OCI-LY3 (cell line): ENCODE data around the gene RSPO1.

Source experiments
- H2AFZ ChIP-seq: fragments of 200-600, 300-600 bp; shearing (Covaris generic); 2 replicates; pipeline ENCODE4 v1.6.0; 2014; ENCODE audit warnings: antibody characterized with exemption, low read depth, low read length
- H3K27ac ChIP-seq: fragments of 200-600, 300-600 bp; sonication (generic); 2 replicates; pipeline ENCODE4 v1.5.1; 2014; ENCODE audit warnings: mild to moderate bottlenecking, low read length, moderate library complexity, mixed read lengths
- H3K27me3 ChIP-seq: fragments of 200-600, 300-600 bp; sonication (generic); 2 replicates; pipeline ENCODE4 v1.6.1; 2014; ENCODE audit warnings: low read depth, low read length, mixed read lengths
- H3K36me3 ChIP-seq: fragments of 200-600, 300-600 bp; sonication (generic); replicated peaks from 2 replicates; pipeline ENCODE3; 2014; ENCODE audit warnings: low read depth, low read length, mixed read lengths
- H3K4me1 ChIP-seq: fragments of 300-600, 200-600 bp; sonication (generic); 2 replicates; pipeline ENCODE4 v1.6.1; 2014; ENCODE audit warnings: low read length, mixed read lengths
- H3K4me2 ChIP-seq: fragments of 200-600, 300-600 bp; sonication (generic); 2 replicates; pipeline ENCODE4 v1.6.1; 2014; ENCODE audit warnings: low read length, mixed read lengths
- H3K4me3 ChIP-seq: fragments of 300-600, 200-600 bp; sonication (generic); 2 replicates; pipeline ENCODE4 v1.5.1; 2014; ENCODE audit warnings: antibody characterized with exemption, mild to moderate bottlenecking, low read length, moderate library complexity
- H3K79me2 ChIP-seq: fragments of 300-600, 200-600 bp; shearing (Covaris generic); 2 replicates; pipeline ENCODE4 v1.6.1; 2014; ENCODE audit warnings: mild to moderate bottlenecking, low read length, mixed read lengths
- H3K9ac ChIP-seq: fragments of 300-600, 200-600 bp; shearing (Covaris generic); 2 replicates; pipeline ENCODE4 v1.6.0; 2014; ENCODE audit warnings: mild to moderate bottlenecking, low read length, moderate library complexity
- H3K9me3 ChIP-seq: fragments of 200-600, 300-600 bp; shearing (Covaris generic); 2 replicates; pipeline ENCODE4 v1.6.1; 2014; ENCODE audit warnings: low read length, mixed read lengths; ENCODE audit not compliant: insufficient read depth
- H4K20me1 ChIP-seq: fragments of 200-600, 300-600 bp; sonication (generic); 2 replicates; pipeline ENCODE4 v1.6.1; 2016; ENCODE audit warnings: low read length, mixed read lengths; ENCODE audit not compliant: insufficient read depth
- EZH2phosphoT487 ChIP-seq: fragments of 200-600 bp; shearing (Covaris generic); IDR thresholded peaks from 2 replicates; pipeline ENCODE4 v1.6.1; 2018; ENCODE audit warnings: antibody characterized with exemption, mixed run types, low read depth
- TF ChIP-seq, protein P1 (sequence below): fragments of 200-600, 300-600 bp; sonication (generic); IDR thresholded peaks from 2 replicates; pipeline ENCODE4 v1.5.1; 2014; ENCODE audit warnings: antibody characterized with exemption, low read length, low read depth

Gene RSPO1

GRCh38 chr1:37672136-37672870, 37.6 kb upstream of the RSPO1 start:
- TF ChIP-seq, protein P1, sequence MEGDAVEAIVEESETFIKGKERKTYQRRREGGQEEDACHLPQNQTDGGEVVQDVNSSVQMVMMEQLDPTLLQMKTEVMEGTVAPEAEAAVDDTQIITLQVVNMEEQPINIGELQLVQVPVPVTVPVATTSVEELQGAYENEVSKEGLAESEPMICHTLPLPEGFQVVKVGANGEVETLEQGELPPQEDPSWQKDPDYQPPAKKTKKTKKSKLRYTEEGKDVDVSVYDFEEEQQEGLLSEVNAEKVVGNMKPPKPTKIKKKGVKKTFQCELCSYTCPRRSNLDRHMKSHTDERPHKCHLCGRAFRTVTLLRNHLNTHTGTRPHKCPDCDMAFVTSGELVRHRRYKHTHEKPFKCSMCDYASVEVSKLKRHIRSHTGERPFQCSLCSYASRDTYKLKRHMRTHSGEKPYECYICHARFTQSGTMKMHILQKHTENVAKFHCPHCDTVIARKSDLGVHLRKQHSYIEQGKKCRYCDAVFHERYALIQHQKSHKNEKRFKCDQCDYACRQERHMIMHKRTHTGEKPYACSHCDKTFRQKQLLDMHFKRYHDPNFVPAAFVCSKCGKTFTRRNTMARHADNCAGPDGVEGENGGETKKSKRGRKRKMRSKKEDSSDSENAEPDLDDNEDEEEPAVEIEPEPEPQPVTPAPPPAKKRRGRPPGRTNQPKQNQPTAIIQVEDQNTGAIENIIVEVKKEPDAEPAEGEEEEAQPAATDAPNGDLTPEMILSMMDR = no peak
- TF ChIP-seq EZH2phosphoT487 = no peak

DNA sequence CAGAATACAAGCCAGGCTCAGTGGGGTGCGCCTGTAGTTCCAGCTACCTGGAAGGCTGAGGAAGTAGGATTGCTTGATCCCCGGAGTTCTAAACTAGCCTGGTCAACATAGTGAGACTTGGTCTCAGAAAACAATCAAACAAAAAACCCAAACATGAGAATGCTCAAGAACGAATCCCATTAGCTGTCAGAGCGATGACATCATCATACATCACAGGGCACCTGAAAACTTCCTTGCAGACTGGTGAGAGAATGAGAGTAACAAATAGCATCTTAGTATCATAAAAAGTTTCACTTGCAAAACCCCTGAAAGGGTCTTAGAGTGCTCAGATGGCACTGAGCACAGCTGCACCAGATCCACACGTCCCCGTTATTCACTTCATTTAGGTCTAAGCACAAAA, 36.6 kb upstream of the RSPO1 start:
- TF ChIP-seq, protein P1 = no peak
- no peak for TF ChIP-seq EZH2phosphoT487
- H3K9me3 ChIP-seq = no peaks in the 10 kb centered on the region
- no peak overlapping the region for H2AFZ ChIP-seq
- no peak overlapping the region for H3K4me2 ChIP-seq
- H3K9ac ChIP-seq = no peak overlapping the region
- H3K79me2 ChIP-seq = no peaks in the 10 kb centered on the region
- H3K4me3 ChIP-seq = no peak overlapping the region
- H4K20me1 ChIP-seq = no peaks in the 10 kb centered on the region
- no peaks in the 10 kb centered on the region for H3K36me3 ChIP-seq
- H3K27ac ChIP-seq = no peak overlapping the region
- no peaks in the 10 kb centered on the region for H3K27me3 ChIP-seq
- peaks cover 19% of the 10 kb centered on the region for H3K4me1 ChIP-seq

More at GRCh38 chr1:37672136-37672870, 37.6 kb upstream of the RSPO1 start:
- no peaks in the 10 kb centered on the region for H3K79me2 ChIP-seq
- H3K9me3 ChIP-seq = no peaks in the 10 kb centered on the region
- no peak overlapping the region for H3K9ac ChIP-seq
- no peak overlapping the region for H2AFZ ChIP-seq
- H3K36me3 ChIP-seq = no peaks in the 10 kb centered on the region
- no peak overlapping the region for H3K4me2 ChIP-seq
- no peaks in the 10 kb centered on the region for H3K27me3 ChIP-seq
- H4K20me1 ChIP-seq = no peaks in the 10 kb centered on the region
- H3K27ac ChIP-seq = no peak overlapping the region
- peaks cover 29% of the 10 kb centered on the region for H3K4me1 ChIP-seq
- no peak overlapping the region for H3K4me3 ChIP-seq

GRCh38 chr1:37670133-37670532, 35.4 kb upstream of the RSPO1 start:
- H3K4me2 ChIP-seq = no peak overlapping the region
- TF ChIP-seq, protein P1 = no peak
- TF ChIP-seq EZH2phosphoT487 = no peak
- H3K79me2 ChIP-seq = no peaks in the 10 kb centered on the region
- H3K36me3 ChIP-seq = no peaks in the 10 kb centered on the region
- no peak overlapping the region for H2AFZ ChIP-seq
- no peaks in the 10 kb centered on the region for H4K20me1 ChIP-seq
- no peaks in the 10 kb centered on the region for H3K9me3 ChIP-seq
- H3K27ac ChIP-seq = no peak overlapping the region
- H3K4me1 ChIP-seq = peaks cover 8% of the 10 kb centered on the region
- H3K4me3 ChIP-seq = no peak overlapping the region
- no peaks in the 10 kb centered on the region for H3K27me3 ChIP-seq
- no peak overlapping the region for H3K9ac ChIP-seq

DNA sequence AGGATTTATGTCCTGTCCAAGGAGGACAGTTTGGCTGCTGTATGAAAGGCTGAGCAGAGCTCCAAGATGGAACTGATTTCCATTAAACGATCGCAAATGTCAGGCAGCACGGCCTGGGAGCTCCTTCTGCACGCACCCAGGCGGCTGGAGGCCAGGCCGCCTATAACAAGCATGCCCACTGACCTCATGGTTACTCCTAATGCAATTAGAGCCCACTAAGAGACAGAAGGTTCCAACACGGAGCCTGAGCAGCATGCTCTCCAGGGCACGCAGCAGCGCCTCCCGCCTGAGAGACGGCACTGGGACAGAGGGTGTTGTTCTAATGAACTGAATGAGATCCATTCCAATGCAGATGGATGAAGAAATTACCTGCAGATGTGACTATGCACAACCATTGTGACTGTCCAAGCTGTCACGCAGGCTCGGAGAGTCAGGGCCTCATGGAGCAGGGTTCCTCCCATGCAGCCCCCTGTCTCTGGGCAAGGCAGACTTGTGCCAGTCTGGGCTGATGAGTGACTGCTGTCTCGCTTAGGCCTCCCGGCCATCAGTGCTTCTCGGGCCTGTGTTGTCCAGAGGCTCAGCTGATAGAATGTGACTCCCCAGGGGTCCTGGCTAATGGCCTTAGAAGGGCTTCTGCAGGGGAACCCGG, 32.5 kb upstream of the RSPO1 start:
- Histone ChIP-seq H3K79me2 (no peaks in the 10 kb centered on the region), H3K27me3 (no peaks in the 10 kb centered on the region), H3K36me3 (no peaks in the 10 kb centered on the region), H3K4me3 (no peak overlapping the region), H3K4me1 (peaks cover 4% of the 10 kb centered on the region), H3K9me3 (no peaks in the 10 kb centered on the region), H3K4me2 (no peak overlapping the region), H4K20me1 (no peaks in the 10 kb centered on the region), H3K9ac (no peak overlapping the region), H3K27ac (no peak overlapping the region), H2AFZ (no peak overlapping the region)
- no peak for TF ChIP-seq EZH2phosphoT487
- TF ChIP-seq, protein P1 = no peak
